ENCODE measurements around the gene HSD17B14.
"Not testable (repeated sequence)": the region's sequence is repeated elsewhere in the genome, so short reads cannot be mapped to it uniquely, and the experiment has no call there.

The HSD17B14 gene

GRCh38 chr19:48867123-48867745, 30.9 kb upstream of the HSD17B14 start:
- no peak for DNase-seq

GRCh38 chr19:48866692-48867091, 30.4 kb upstream of the HSD17B14 start:
- no peak for DNase-seq

GRCh38 chr19:48862827-48863226, 26.5 kb upstream of the HSD17B14 start:
- no peak for DNase-seq

- DNase-seq, result no peak
Measured at GRCh38 chr19:48861313-48861712, 25.0 kb upstream of the HSD17B14 start.

- DNase-seq, result no peak
Measured at GRCh38 chr19:48859711-48860572, 23.7 kb upstream of the HSD17B14 start.

GRCh38 chr19:48858984-48859710, 22.9 kb upstream of the HSD17B14 start:
- no peak for DNase-seq

- no peak for DNase-seq
Measured at GRCh38 chr19:48856921-48857320, 20.6 kb upstream of the HSD17B14 start.

GRCh38 chr19:48854103-48854502, 17.8 kb upstream of the HSD17B14 start:
- DNase-seq, result no peak

- DNase-seq, result no peak
Measured at GRCh38 chr19:48853483-48853882, 17.2 kb upstream of the HSD17B14 start.

- no peak for DNase-seq
Measured at GRCh38 chr19:48852292-48852691, 16.0 kb upstream of the HSD17B14 start.

- not testable (repeated sequence) for DNase-seq
Measured at GRCh38 chr19:48846659-48847058, 10.4 kb upstream of the HSD17B14 start.

- no peak for DNase-seq
Measured at GRCh38 chr19:48845384-48845783, 9.1 kb upstream of the HSD17B14 start.

- peak; percentile 29 to 69 for DNase-seq
Measured at GRCh38 chr19:48844472-48844871, 8.2 kb upstream of the HSD17B14 start.

- DNase-seq, result peak in 1 of 2 experiments; percentile 36
Measured at GRCh38 chr19:48842789-48843162, 6.5 kb upstream of the HSD17B14 start.

GRCh38 chr19:48841571-48841970, 5.3 kb upstream of the HSD17B14 start:
- DNase-seq, result no peak

GRCh38 chr19:48841047-48841446, 4.8 kb upstream of the HSD17B14 start:
- no peak for DNase-seq

- DNase-seq, result peak in 1 of 2 experiments; percentile 16
Measured at GRCh38 chr19:48837687-48838086, 1.4 kb upstream of the HSD17B14 start.

- DNase-seq, result peak; percentile 89 to 94
Measured at GRCh38 chr19:48837051-48837524, 797 bp upstream of the HSD17B14 start.

GRCh38 chr19:48835734-48836088, 580 bp downstream of the HSD17B14 start:
- DNase-seq, result peak; percentile 50 to 75

- no peak for DNase-seq
Measured at GRCh38 chr19:48833977-48834376, 2.3 kb downstream of the HSD17B14 start.

GRCh38 chr19:48833049-48833448, 3.2 kb downstream of the HSD17B14 start:
- no peak for DNase-seq

GRCh38 chr19:48830965-48831364, 5.3 kb downstream of the HSD17B14 start:
- DNase-seq, result no peak

GRCh38 chr19:48830088-48830487, 6.2 kb downstream of the HSD17B14 start:
- DNase-seq, result no peak

- no peak for DNase-seq
Measured at GRCh38 chr19:48826606-48827020, 9.7 kb downstream of the HSD17B14 start.
